Naive thymus-derived CD4-positive, alpha-beta T cell (primary cell): ENCODE results near the gene GRAMD4. TPM values are rescaled to one million over a fixed set of nuclear protein-coding genes. Genes with fewer than 3 reads are reported as not detected.
A peak's percentile ranks its signal among the peaks of the same experiment; 100 is the strongest.

ENCODE experiments used
- ATAC-seq: fragments of 150-1000 bp; cut with Tn5 transposase; 2 replicates; pipeline ENCODE4 v1.10.0; 2021; ENCODE audit warnings: mild to moderate bottlenecking, moderate library complexity
- CTCF ChIA-PET: fragments of 350-600 bp; sonication (Branson Sonifier 250); formaldehyde crosslinking; loops from one replicate; lab custom pipeline; 2021; ENCODE audit warnings: antibody characterized with exemption; lab: Charles Lee
- POLR2A ChIA-PET: fragments of 350-600 bp; sonication (Branson Sonifier 250); formaldehyde crosslinking; loops from one replicate; lab custom pipeline; 2021; ENCODE audit warnings: antibody characterized with exemption, inconsistent platforms; lab: Charles Lee
- DNase-seq, 9 donors: peaks; one replicate each; pipeline versions ENCODE4 v3.0.0 to v3.0.0-alpha.2; 2020 to 2022; ENCODE audit warnings: mixed read lengths in 1 of 9
- H3K27ac ChIP-seq: one replicate; pipeline ENCODE4 v1.7.0; 2013; ENCODE audit warnings: mild to moderate bottlenecking, low read depth, low read length, moderate library complexity
- H3K27me3 ChIP-seq, 2 donors: one replicate each; pipeline ENCODE4 v1.7.0; 2013; ENCODE audit warnings: low read length in 2 of 2, mild to moderate bottlenecking in 2 of 2, moderate library complexity in 2 of 2; ENCODE audit not compliant: control insufficient read depth in 2 of 2, insufficient read depth in 2 of 2
- H3K36me3 ChIP-seq, 3 experiments: 1 replicate in 2 of 3; 2 replicates in 1 of 3; pipeline ENCODE4 v1.7.0; 2013; ENCODE audit warnings: low read length in 3 of 3, mild to moderate bottlenecking in 3 of 3, moderate library complexity in 1 of 3; ENCODE audit not compliant: insufficient read depth in 3 of 3, control insufficient read depth in 2 of 3
- H3K4me1 ChIP-seq, 2 donors: one replicate each; pipeline ENCODE4 v1.7.0; 2013; ENCODE audit warnings: low read length in 2 of 2, mild to moderate bottlenecking in 2 of 2, moderate library complexity in 1 of 2; ENCODE audit not compliant: control insufficient read depth in 2 of 2, insufficient read depth in 2 of 2
- H3K4me3 ChIP-seq: 2 replicates; pipeline ENCODE4 v1.7.0; 2013; ENCODE audit warnings: mild to moderate bottlenecking, low read length
- H3K9me3 ChIP-seq, 3 experiments: 1 replicate in 2 of 3; 2 replicates in 1 of 3; pipeline ENCODE4 v1.7.0; 2013; ENCODE audit warnings: low read length in 3 of 3; ENCODE audit not compliant: control insufficient read depth in 2 of 3
- H3K27ac Mint-ChIP-seq, 9 donors: one replicate each; pipeline ENCODE4 v1.8.0; 2020 to 2022; ENCODE audit warnings: mixed read lengths in 9 of 9, mild to moderate bottlenecking in 8 of 9, moderate library complexity in 5 of 9, inconsistent platforms in 2 of 9
- H3K27me3 Mint-ChIP-seq, 5 donors: one replicate each; pipeline ENCODE4 v1.8.0; 2021 to 2022; ENCODE audit warnings: mixed read lengths in 5 of 5, mild to moderate bottlenecking in 1 of 5
- H3K36me3 Mint-ChIP-seq, 5 donors: one replicate each; pipeline ENCODE4 v1.8.0; 2020 to 2022; ENCODE audit warnings: mixed read lengths in 5 of 5, mild to moderate bottlenecking in 3 of 5, inconsistent platforms in 1 of 5
- H3K4me1 Mint-ChIP-seq, 7 donors: one replicate each; pipeline ENCODE4 v1.8.0; 2020 to 2022; ENCODE audit warnings: mixed read lengths in 7 of 7, mild to moderate bottlenecking in 3 of 7, inconsistent platforms in 1 of 7
- H3K4me3 Mint-ChIP-seq, 10 donors: one replicate each; pipeline ENCODE4 v1.8.0; 2020 to 2022; ENCODE audit warnings: mild to moderate bottlenecking in 10 of 10, mixed read lengths in 10 of 10, moderate library complexity in 6 of 10, inconsistent platforms in 2 of 10
- H3K9me3 Mint-ChIP-seq, 11 donors: one replicate each; pipeline ENCODE4 v1.8.0; 2020 to 2022; ENCODE audit warnings: mixed read lengths in 11 of 11, mild to moderate bottlenecking in 4 of 11, inconsistent platforms in 1 of 11, moderate library complexity in 1 of 11
- intact Hi-C, 2 donors: fragments of 100-400 bp; cut with micrococcal nuclease; formaldehyde crosslinking; loops; one replicate each; pipeline ENCODE4 v1.15.1; 2023
- polyA plus RNA-seq, 2 donors: library from polyadenylated mRNA; unstranded; fragments of 300-500 nt; fragmentation: Illumina TruSeq; gene quantifications; one replicate each; pipeline ENCODE4 v1.2.3, GENCODE V29; 2021
- total RNA-seq, 6 experiments: library from RNA in 5 of 6; stranded (reverse) in 5 of 6; gene quantifications; 1 replicate in 5 of 6; 2 replicates in 1 of 6; pipeline ENCODE4 v1.2.3 and lab custom pipeline; 2021 to 2026

GRAMD4 gene
- total and polyA plus RNA-seq, 7 experiments from 2014 or later = 2.1 to 48.5 (median 14.8) TPM

DNA sequence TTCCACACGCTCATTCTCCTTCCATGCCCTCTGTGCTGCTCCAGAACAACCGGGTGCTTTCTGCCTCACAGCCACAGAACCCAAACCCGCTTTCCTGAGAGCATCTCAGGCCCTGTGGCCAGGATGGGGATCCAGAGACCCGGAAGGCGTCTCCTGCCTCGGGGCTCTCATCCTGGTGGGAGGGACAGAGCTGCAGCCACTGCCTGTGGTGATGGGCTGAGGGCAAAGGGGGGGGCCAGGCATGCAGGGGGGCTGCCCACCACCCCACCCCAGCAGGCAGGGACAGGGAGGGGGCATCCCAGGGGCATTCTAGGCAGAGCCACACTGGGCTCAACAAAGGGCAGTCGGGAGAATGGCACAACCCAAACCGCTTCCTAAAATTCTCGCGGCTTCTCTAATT lies 76.4 kb downstream of the GRAMD4 start:
- Mint-ChIP-seq H3K27me3 (no peaks in the 10 kb centered on the region), H3K4me3 (no peak overlapping the region), H3K9me3 (peaks cover 0 to 1% (median 0%) of the 10 kb centered on the region in 11 donors), H3K27ac (peak overlapping the region in 1 of 9 donors; percentile 32), H3K36me3 (peaks cover 0 to 21% (median 9%) of the 10 kb centered on the region in 5 donors), H3K4me1 (peaks cover 0 to 3% (median 0%) of the 10 kb centered on the region in 7 donors)
- Histone ChIP-seq H3K9me3 (no peaks in the 10 kb centered on the region), H3K27ac (no peak overlapping the region), H3K4me3 (no peak overlapping the region), H3K4me1 (no peaks in the 10 kb centered on the region), H3K36me3 (peaks cover 14 to 89% (median 28%) of the 10 kb centered on the region in 3 experiments), H3K27me3 (no peaks in the 10 kb centered on the region)
- intact Hi-C loops = no loop called here
- DNase-seq = no peak
- ChIA-PET POLR2A (no interaction called here), CTCF (no interaction called here)
- ATAC-seq = no peak

DNA sequence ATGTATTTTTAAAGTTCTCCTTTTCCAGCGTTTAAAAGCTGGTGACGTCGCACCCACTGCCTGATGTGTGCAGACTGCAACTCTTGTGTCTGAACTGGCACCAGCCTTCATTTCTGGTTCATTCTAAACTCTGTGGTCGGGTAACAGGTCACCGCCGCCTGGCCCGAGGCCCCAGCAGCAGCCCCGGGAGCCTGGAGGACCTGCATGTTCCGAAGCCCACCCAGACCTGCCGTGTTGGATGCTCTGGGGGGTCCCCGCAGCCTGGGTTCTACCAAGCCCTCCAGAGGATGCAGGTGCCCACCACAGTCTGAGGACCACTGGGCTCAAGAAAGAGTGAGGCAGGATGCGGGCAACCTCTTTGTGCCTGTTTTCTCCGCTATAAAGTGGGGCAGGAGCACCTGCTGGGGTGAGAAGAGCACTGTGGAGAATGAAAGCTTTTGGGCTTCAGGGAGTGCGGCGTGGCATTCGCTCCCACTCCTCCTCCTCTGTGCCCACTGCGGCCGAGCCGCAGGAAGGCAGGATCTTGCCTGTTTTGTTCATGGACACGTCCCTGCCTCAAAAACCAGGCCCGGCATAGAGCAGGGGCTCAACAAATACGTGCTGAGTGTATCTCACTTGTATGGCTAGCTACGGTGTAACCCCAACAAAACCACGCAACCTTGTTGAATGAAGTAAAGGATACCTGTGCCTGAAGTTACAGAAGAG lies 77.8 kb downstream of the GRAMD4 start:
- Mint-ChIP-seq H3K4me1 (peaks cover 0 to 3% (median 0%) of the 10 kb centered on the region in 7 donors), H3K27ac (no peak overlapping the region), H3K4me3 (no peak overlapping the region), H3K36me3 (peaks cover 0 to 25% (median 9%) of the 10 kb centered on the region in 5 donors), H3K27me3 (no peaks in the 10 kb centered on the region), H3K9me3 (peaks cover 0 to 1% (median 0%) of the 10 kb centered on the region in 11 donors)
- ChIA-PET POLR2A (interaction anchor here (1.6 kb wide), 1 partner anchor 44 kb away, joined by 6 read pairs; no protein-coding TSS in a partner anchor), CTCF (interaction anchor here (1.2 kb wide), 1 partner anchor 105 kb away, joined by 3 read pairs; no protein-coding TSS in a partner anchor)
- Histone ChIP-seq H3K4me1 (no peaks in the 10 kb centered on the region), H3K27ac (no peak overlapping the region), H3K4me3 (no peak overlapping the region), H3K36me3 (peaks cover 19 to 92% (median 28%) of the 10 kb centered on the region in 3 experiments), H3K9me3 (no peaks in the 10 kb centered on the region), H3K27me3 (no peaks in the 10 kb centered on the region)
- no peak for ATAC-seq
- intact Hi-C loops = no loop called here
- DNase-seq = no peak

DNA sequence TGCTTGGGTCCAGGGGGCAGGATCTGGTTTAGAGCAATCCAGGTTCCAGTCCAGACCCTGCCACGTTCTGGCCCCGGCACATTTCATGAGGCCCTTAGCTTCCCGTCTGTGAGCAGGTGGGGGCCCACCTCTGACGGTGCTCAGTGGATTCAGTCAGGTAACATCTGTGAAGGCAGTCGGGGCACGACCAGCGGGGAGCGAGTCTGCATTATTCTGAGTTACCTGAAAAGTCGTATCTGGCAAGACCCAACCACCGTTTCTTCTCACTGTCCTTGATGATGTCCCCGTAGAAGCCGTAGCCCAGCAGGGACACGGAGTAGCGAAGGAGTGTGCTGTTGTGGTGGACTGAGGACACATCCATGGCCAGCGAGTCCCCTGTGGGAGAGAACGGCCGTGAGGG lies 78.9 kb downstream of the GRAMD4 start:
- Mint-ChIP-seq H3K36me3 (peaks cover 0 to 22% (median 9%) of the 10 kb centered on the region in 5 donors), H3K27ac (peak overlapping the region in 2 of 9 donors; percentile 8 to 67), H3K4me3 (no peak overlapping the region), H3K9me3 (peaks cover 0 to 1% (median 0%) of the 10 kb centered on the region in 11 donors), H3K4me1 (peaks cover 0 to 5% (median 0%) of the 10 kb centered on the region in 7 donors), H3K27me3 (no peaks in the 10 kb centered on the region)
- ATAC-seq (no peak), DNase-seq (no peak)
- intact Hi-C loops = no loop called here
- POLR2A ChIA-PET = interaction anchor here (0.7 to 1.6 kb wide), 2 partner anchors 43 to 439 kb away, joined by 3 to 6 read pairs; no protein-coding TSS in a partner anchor
- H3K4me3 ChIP-seq = no peak overlapping the region
- H3K27ac ChIP-seq = no peak overlapping the region
- no peaks in the 10 kb centered on the region for H3K27me3 ChIP-seq
- CTCF ChIA-PET = interaction anchor here (1.2 kb wide), 1 partner anchor 104 kb away, joined by 3 read pairs; no protein-coding TSS in a partner anchor
- H3K36me3 ChIP-seq = peaks cover 19 to 92% (median 28%) of the 10 kb centered on the region in 3 experiments
- H3K4me1 ChIP-seq = no peaks in the 10 kb centered on the region
- no peaks in the 10 kb centered on the region for H3K9me3 ChIP-seq

DNA sequence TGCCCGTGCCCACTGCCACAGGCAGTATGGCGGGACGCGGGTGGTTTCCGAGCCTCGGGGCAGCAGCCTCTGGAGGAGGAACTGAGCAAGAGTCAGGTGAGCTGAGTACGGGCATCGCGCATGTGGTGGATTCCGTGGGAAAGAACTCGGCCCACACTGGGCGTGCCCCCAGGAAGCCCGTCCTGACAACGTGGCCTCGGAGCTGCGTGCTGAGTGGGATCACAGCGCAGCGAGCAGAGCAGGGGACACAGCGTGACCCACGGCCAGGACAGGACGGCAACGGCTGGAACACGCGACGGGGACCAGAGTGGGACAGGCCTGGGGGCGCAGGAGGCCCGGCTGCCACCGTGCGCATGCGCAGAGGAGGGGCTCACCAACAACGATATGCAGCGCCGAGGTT lies 81.1 kb downstream of the GRAMD4 start:
- intact Hi-C loops = no loop called here
- CTCF ChIA-PET = no interaction called here
- H3K9me3 ChIP-seq = no peaks in the 10 kb centered on the region
- H3K9me3 Mint-ChIP-seq = peaks cover 0 to 1% (median 0%) of the 10 kb centered on the region in 11 donors
- no peaks in the 10 kb centered on the region for H3K4me1 ChIP-seq
- DNase-seq = no peak
- POLR2A ChIA-PET = no interaction called here
- H3K27me3 ChIP-seq = no peaks in the 10 kb centered on the region
- H3K36me3 Mint-ChIP-seq = peaks cover 8 to 28% (median 12%) of the 10 kb centered on the region in 5 donors
- H3K4me1 Mint-ChIP-seq = peaks cover 0 to 8% (median 3%) of the 10 kb centered on the region in 7 donors
- H3K4me3 ChIP-seq = no peak overlapping the region
- H3K27ac ChIP-seq = no peak overlapping the region
- H3K36me3 ChIP-seq = peaks cover 11 to 92% (median 35%) of the 10 kb centered on the region in 3 experiments
- no peak for ATAC-seq
- H3K4me3 Mint-ChIP-seq = no peak overlapping the region
- no peak overlapping the region for H3K27ac Mint-ChIP-seq
- H3K27me3 Mint-ChIP-seq = no peaks in the 10 kb centered on the region

DNA sequence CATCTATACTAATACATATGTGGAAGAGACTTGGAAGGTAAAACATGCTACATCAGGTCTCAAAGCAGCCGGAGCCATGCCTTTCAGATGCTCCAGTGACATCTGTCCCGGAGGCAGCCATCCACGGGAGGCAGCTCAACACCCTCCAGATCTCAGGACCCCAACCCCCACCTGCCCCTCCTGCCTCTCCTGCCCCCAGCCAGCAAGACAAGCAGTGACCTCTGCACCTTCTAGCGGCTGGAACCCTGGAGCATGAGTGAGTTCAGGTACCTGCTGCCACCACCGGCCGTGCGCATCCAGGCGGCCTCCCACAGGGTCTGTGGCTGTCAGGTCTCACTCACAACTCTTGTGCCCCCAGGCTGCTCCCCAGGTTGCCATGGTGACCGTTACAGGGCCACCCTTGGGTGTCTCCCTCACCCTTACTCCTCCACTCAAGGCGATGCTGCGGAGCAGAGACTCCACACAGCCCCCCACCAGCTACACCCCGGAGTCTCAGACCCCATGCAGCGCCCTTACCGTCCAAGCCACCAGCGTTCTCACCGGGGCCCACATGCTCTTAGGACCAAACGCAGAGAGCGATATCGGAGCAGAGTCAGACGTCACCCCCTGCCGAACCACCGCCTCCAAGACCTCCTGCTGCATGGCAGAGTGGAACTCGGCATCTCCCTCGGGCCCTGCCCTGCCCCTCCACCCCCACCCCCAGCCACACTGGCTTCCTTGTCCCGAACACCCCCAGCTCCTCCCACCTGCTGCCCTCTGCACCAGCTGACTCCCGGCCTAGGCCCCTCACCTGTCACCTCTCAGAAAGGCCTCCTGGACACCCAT lies 83.2 kb downstream of the GRAMD4 start:
- Histone ChIP-seq H3K4me1 (no peaks in the 10 kb centered on the region), H3K27me3 (no peaks in the 10 kb centered on the region), H3K4me3 (no peak overlapping the region), H3K36me3 (peaks cover 22 to 92% (median 36%) of the 10 kb centered on the region in 3 experiments), H3K27ac (no peak overlapping the region), H3K9me3 (no peaks in the 10 kb centered on the region)
- no peak for DNase-seq
- no peak for ATAC-seq
- Mint-ChIP-seq H3K9me3 (peaks cover 0 to 4% (median 0%) of the 10 kb centered on the region in 11 donors), H3K36me3 (peaks cover 13 to 39% (median 20%) of the 10 kb centered on the region in 5 donors), H3K27ac (peak overlapping the region in 1 of 9 donors; percentile 14), H3K4me1 (peaks cover 0 to 7% (median 5%) of the 10 kb centered on the region in 7 donors), H3K27me3 (no peaks in the 10 kb centered on the region), H3K4me3 (no peak overlapping the region)
- ChIA-PET CTCF (no interaction called here), POLR2A (no interaction called here)
- intact Hi-C loops = no loop called here

DNA sequence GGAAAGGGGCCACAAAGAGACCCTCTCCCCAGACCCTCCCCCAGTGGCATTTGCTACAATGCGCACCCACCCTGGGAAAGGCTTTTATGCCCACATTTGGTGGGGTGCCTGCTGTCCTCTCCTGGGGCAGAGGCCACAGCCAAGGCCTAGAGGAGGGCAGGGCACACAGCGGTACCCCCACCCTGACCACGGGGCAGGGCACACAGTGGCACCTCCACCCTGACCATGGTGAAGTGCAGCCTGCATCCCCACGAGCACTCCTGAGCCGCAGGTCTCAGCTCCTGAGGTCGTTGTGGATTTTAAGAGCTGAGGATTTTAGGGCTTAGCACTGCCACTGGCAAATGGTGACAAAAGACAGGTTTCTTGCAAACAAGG lies 83.8 kb downstream of the GRAMD4 start:
- Mint-ChIP-seq H3K27ac (no peak overlapping the region), H3K4me3 (no peak overlapping the region), H3K9me3 (peaks cover 0 to 4% (median 0%) of the 10 kb centered on the region in 11 donors), H3K36me3 (peaks cover 13 to 42% (median 22%) of the 10 kb centered on the region in 5 donors), H3K4me1 (peaks cover 0 to 7% (median 5%) of the 10 kb centered on the region in 7 donors), H3K27me3 (no peaks in the 10 kb centered on the region)
- CTCF ChIA-PET = interaction anchor here (0.8 kb wide), 1 partner anchor 21 kb away, joined by 3 read pairs; no protein-coding TSS in a partner anchor
- POLR2A ChIA-PET = no interaction called here
- no peak overlapping the region for H3K4me3 ChIP-seq
- no peak for ATAC-seq
- intact Hi-C loops = no loop called here
- no peaks in the 10 kb centered on the region for H3K27me3 ChIP-seq
- no peaks in the 10 kb centered on the region for H3K4me1 ChIP-seq
- DNase-seq = no peak
- H3K9me3 ChIP-seq = no peaks in the 10 kb centered on the region
- peaks cover 20 to 94% (median 39%) of the 10 kb centered on the region in 3 experiments for H3K36me3 ChIP-seq
- H3K27ac ChIP-seq = no peak overlapping the region
